SK-N-MC (cell line): ENCODE measurements around the gene ANKLE1.

Experiments used
- EZH2 ChIP-seq: fragments of 200-600 bp; sonication (generic); IDR thresholded peaks from one replicate; pipeline ENCODE4 v1.6.1; 2017; ENCODE audit warnings: antibody characterized with exemption
- POLR2AphosphoS5 ChIP-seq: IDR thresholded peaks from 2 replicates; pipeline ENCODE4 v1.6.1; 2012; ENCODE audit warnings: mild to moderate bottlenecking, low read depth, low read length, borderline replicate concordance

DNA sequence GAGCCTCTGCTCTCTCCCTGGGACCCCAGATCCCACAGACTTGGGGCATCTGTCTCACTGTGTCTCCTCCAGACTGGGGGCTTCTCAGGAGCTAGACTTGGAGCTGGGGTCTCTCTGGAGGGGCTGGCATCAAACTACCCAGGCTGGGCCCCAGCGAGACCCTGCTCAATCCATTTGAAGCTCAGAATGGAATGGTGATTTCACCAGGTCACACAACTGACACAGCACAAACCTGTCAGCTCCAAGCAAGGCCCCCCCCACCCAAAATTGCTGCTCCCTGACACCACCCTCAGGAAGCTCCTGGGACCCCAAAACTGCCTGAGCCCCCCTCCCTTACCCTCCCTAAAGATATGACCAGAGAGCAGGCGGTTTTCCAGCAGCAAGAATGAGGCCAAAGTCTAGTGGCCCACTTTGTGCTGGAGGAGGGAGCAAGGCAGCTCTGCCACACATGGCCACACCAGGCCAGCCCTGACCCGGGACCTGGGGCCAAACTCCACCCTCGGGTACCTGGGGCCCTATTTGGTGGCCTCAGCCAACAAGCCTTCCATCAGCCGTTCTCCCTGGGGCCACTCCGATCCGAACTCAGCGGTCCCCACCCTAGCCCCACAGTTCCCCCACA, 38.4 kb upstream of the ANKLE1 start:
- TF ChIP-seq EZH2 (no peak), POLR2AphosphoS5 (no peak)
